HL-60 (cell line): ENCODE measurements around the gene RUNDC1.

Experiments
- DNase-seq, 2 experiments: peaks; one replicate each; pipeline ENCODE4 v3.0.0-alpha.2; 2010 to 2020; ENCODE audit warnings: low read depth in 1 of 2, low spot score in 1 of 2
- H3K27ac ChIP-seq: fragments of 250-450 bp; sonication (Bioruptor Pico); replicated peaks from 2 replicates; pipeline ENCODE4 v1.5.1; 2020; ENCODE audit warnings: mild to moderate bottlenecking, moderate library complexity
- H3K27me3 ChIP-seq: fragments of 250-450 bp; sonication (Bioruptor Pico); 2 replicates; pipeline ENCODE4 v1.5.1; 2021; ENCODE audit warnings: mild to moderate bottlenecking, moderate library complexity; ENCODE audit not compliant: insufficient read depth, poor library complexity, severe bottlenecking
- H3K4me3 ChIP-seq: replicated peaks from 2 replicates; pipeline ENCODE4 v1.5.1; 2011; ENCODE audit warnings: mild to moderate bottlenecking, control low read depth, low read length; ENCODE audit not compliant: insufficient read depth
- GABPA ChIP-seq: IDR thresholded peaks from 2 replicates; pipeline ENCODE4 v1.6.1; 2012; ENCODE audit warnings: low read depth
- POLR2AphosphoS5 ChIP-seq: IDR thresholded peaks from 2 replicates; pipeline ENCODE4 v1.6.1; 2012; ENCODE audit warnings: low read depth
- SPI1 ChIP-seq: IDR thresholded peaks from 2 replicates; pipeline ENCODE4 v1.6.1; 2012; ENCODE audit warnings: low read depth, mild to moderate bottlenecking, borderline replicate concordance
- TF ChIP-seq, protein P1 (sequence below): IDR thresholded peaks from 2 replicates; pipeline ENCODE4 v1.6.1; 2012; ENCODE audit warnings: low read depth; ENCODE audit not compliant: insufficient replicate concordance
- TF ChIP-seq, protein P2 (sequence below): IDR thresholded peaks from one replicate; pipeline ENCODE4 v1.5.1; 2011; ENCODE audit warnings: low read length, control low read depth, inconsistent platforms; ENCODE audit not compliant: insufficient read depth

RUNDC1 gene

GRCh38 chr17:43042025-43042628 is 61.8 kb downstream of the RUNDC1 start:
- Histone ChIP-seq H3K27me3 (no peaks in the 10 kb centered on the region), H3K27ac (no peak overlapping the region), H3K4me3 (no peak overlapping the region)
- TF ChIP-seq GABPA (no peak), SPI1 (no peak), POLR2AphosphoS5 (no peak)
- TF ChIP-seq, protein P1, sequence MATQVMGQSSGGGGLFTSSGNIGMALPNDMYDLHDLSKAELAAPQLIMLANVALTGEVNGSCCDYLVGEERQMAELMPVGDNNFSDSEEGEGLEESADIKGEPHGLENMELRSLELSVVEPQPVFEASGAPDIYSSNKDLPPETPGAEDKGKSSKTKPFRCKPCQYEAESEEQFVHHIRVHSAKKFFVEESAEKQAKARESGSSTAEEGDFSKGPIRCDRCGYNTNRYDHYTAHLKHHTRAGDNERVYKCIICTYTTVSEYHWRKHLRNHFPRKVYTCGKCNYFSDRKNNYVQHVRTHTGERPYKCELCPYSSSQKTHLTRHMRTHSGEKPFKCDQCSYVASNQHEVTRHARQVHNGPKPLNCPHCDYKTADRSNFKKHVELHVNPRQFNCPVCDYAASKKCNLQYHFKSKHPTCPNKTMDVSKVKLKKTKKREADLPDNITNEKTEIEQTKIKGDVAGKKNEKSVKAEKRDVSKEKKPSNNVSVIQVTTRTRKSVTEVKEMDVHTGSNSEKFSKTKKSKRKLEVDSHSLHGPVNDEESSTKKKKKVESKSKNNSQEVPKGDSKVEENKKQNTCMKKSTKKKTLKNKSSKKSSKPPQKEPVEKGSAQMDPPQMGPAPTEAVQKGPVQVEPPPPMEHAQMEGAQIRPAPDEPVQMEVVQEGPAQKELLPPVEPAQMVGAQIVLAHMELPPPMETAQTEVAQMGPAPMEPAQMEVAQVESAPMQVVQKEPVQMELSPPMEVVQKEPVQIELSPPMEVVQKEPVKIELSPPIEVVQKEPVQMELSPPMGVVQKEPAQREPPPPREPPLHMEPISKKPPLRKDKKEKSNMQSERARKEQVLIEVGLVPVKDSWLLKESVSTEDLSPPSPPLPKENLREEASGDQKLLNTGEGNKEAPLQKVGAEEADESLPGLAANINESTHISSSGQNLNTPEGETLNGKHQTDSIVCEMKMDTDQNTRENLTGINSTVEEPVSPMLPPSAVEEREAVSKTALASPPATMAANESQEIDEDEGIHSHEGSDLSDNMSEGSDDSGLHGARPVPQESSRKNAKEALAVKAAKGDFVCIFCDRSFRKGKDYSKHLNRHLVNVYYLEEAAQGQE = no peak
- TF ChIP-seq, protein P2, sequence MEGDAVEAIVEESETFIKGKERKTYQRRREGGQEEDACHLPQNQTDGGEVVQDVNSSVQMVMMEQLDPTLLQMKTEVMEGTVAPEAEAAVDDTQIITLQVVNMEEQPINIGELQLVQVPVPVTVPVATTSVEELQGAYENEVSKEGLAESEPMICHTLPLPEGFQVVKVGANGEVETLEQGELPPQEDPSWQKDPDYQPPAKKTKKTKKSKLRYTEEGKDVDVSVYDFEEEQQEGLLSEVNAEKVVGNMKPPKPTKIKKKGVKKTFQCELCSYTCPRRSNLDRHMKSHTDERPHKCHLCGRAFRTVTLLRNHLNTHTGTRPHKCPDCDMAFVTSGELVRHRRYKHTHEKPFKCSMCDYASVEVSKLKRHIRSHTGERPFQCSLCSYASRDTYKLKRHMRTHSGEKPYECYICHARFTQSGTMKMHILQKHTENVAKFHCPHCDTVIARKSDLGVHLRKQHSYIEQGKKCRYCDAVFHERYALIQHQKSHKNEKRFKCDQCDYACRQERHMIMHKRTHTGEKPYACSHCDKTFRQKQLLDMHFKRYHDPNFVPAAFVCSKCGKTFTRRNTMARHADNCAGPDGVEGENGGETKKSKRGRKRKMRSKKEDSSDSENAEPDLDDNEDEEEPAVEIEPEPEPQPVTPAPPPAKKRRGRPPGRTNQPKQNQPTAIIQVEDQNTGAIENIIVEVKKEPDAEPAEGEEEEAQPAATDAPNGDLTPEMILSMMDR = no peak
- DNase-seq = no peak
